ENCODE data around the gene CDCP1.
A peak's percentile ranks its signal among the peaks of the same experiment; 100 is the strongest.
"Not testable (repeated sequence)": the region's sequence is repeated elsewhere in the genome, so short reads cannot be mapped to it uniquely, and the experiment has no call there.

CDCP1 gene

DNA sequence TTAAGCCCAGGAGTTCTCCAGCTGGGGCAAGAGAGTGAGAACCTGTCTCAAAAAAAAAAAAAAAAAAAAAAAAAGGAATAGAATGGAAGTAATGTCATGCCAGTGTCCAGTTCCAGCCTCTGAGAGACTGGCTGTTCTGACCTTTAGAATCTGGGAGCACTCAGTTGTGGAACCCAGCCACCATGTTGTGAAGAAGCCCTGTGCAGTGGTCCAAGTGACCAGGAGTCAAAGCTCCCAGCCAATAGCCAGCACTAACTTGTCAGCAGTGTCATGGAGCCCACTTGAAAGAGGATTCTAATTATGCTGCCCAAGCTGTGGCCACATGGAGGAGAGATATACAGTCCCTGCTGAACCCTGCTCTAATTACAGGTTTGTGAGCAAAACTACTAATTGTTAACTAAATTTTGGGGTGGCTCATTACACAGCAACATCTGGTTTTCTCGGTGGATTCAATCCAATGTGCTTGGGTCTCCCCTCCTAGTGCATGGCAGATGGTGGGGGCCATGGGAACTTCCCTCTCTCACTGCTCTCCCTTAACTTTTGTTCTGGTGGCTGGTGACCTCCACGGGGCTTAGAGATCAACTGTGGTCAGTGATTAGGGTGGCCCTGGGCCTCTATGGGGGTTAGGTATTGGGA lies 64.6 kb downstream of the CDCP1 start:
- no peak for DNase-seq

DNA sequence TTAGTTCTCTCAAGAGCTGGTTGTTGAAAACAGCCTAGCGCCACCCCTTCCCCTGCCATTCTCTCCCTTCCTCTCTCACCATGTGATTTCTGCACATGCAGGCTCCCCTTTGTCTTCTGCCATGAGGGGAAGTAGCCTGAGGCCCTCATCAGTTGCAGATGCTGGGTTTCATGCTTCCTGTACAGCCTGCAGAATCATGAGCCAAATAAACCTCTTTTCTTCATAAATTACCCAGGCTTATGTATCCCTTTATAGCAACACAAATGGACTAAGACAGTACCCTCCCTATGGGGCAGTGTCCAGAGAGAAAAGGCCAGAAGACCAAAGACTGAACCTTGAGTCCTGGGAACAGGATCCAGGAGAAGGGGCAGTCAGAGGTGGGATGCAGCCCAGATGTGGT lies 65.4 kb downstream of the CDCP1 start:
- no peak for DNase-seq

DNA sequence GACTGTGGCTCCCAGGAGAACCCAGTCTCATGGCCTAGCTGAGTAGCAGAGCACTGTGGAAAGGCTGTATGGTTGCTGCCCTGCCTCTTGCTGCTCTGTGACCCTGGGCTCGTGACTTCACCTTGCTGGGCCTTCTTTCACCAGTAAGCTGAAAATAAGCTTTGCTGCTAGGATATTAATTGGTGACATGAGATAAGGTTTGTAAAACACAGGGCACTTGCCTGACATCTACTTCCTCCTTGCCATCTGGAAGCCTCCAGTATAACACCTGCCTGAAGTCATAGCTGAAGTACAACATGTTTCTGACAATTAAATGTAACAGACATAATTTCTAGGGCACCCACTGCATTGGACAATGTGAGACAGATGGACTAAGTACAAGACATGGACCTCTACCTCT lies 66.5 kb downstream of the CDCP1 start:
- no peak for DNase-seq

DNA sequence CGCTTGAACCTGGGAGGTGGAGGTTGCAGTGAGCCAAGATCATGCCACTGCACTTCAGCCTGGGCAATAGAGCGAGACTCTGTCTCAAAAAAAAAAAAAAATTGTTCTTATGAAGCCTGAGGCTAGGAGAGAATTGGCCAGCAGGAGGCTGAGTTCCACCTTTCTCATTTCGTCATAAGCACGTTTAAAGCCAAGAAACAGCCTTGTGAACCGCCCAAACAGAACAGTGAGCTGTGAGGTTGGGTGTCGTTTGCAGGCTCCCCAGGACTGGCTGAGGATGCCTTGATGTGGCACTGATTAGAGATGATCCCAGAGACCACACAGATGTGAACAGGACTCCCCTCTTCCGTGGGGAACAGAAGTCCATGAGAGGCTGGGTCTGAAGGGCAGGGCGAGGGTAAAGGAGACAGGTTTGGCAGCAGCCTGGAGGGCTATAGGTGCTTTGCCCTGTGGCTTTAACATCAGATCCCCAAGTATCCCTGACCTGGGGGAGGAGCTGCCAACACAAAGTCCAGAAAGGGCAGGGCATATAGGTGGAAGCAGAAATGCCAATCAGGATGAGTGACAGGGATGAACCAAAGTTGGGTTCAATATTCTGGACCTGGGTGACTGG lies 67.2 kb downstream of the CDCP1 start:
- DNase-seq: no peak

DNA sequence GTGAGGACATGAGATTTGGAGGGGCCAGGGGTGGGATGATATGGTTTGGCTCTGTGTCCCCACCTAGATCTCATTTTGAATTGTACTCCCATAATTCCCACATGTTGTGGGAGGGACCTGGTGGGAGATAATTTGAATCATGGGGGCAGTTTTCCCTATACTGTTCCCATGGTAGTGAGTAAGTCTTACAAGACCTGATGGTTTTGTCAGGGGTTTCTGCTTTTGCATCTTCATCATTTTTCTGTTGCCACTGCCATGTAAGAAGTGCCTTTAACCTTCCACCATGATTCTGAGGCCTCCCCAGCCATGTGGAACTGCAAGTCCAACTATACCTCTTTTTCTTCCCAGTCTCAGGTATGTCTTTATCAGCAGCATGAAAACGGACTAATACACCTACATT lies 67.9 kb downstream of the CDCP1 start:
- DNase-seq: not testable (repeated sequence)

DNA sequence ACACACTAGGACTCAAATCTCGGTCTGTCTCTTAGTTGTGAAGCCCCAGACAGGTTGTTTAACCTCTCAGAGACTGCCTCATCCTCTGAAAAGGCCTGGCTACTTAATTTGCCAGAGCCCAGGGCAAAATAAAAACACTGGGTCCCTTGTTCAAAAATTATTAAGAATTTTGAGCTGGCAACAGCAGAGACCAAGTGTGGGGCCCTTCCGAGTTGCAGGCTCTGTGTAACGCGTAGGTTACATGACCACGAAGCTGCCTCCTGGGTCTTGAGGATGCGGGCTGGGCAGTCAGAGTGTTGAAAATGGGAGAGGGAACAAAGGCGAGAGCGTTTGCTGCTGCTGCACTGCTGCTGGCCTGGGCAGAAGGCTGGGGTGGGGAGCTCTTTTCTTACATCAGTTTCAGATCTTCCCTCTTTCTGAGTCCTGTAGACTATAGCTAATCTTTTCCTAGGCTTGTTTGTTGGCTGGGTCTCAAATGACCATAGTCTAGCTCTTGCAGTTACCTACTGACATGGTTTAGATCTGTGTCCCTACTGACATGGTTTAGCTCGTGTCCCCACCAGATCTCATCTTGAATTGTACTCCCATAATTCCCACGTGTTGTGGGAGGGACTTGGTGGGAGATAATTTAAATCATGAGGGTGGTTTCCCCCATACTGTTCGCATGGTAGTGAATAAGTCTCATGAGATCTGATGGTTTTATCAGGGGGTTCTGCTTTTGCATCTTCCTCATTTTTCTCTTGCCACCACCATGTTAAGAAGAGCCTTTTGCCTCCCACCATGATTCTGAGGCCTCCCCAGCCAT lies 70.2 kb downstream of the CDCP1 start:
- DNase-seq: no peak

DNA sequence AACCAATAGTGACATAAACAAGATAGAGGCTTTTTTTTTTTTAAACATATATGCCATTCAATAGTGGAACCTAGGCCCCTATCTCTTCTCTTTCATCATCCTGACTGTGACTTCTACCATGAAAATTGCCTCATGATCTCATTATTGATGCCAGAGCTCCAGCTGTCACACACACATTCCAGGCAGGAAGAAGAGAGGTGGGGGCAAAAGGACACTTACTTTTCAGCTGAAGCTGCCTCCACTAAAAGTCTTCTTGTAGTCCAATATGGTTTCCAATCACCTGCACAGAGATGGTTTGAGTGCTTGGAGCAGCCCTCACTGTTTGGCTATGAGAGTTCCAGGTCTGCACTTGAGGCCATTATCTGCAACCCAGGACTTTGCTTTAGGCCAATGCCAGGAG lies 75.1 kb downstream of the CDCP1 start:
- no peak for DNase-seq

DNA sequence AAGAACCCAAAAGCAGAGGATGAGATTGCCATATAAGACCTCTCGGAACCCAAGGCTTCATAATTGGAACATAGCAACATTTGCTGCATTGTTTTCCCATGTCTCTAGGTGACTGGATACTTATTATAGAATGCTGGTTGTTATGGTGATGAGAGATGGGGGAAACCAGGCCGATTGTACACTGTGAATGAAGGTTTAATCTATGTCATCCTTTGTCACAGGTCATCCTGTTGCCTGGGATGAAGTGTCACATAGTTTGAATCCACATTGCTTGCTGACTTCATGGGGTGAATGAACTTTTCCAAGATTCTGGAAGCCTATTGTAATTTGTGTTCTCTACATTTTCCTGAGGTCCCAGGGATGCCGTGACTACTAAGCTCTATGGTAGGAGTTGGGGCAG lies 78.2 kb downstream of the CDCP1 start:
- no peak for DNase-seq

DNA sequence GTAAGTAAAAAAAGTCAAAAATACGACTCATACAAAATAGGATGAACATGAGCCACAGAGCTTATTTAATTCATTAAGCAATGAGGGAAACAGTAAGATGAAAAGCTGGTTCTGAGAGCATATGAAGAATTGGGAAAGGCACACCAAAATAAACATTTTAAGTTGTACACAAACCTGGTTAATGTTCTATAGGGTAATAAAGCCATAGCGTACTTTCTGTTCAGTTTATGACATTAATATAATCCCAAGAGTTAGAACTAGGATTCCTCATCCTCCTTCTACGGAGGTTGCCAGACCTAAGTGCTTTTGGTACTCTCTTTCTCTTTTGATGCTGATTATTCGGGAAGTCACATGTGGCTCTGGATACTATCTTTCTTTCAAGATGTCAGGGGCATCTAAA lies 78.7 kb downstream of the CDCP1 start:
- no peak for DNase-seq

DNA sequence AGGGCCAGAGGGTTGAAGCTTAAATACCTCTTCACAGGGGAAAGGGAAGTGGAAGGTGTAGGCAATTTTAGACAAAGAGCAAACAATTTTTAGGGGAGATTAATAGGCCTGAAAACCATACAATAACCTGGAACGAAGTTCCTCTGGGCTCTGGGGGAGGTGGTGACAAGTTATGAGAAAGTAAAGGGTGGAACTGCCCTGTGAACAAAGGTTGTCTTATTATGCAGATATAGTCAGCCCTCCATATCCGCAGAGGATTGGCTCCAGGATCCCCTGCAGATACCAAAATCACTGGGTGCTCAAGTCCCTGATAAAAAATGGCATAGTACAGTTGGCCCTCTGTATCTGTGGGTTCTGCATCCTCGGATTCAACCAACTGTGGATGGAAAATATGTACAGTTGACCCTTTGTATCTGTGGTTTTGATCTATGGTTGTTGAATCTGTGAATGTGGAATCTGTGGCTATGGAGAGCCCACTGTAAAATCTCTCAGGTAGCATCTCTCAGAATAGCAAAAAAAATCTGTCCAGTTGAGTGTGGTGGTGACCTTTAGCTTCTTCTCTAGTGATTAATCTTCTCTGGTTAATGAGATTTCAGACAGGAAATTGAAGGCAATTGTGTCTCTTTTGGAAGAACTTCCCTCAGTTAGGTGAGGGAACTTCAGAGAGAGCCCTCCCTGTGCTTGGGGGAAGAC lies 79.9 kb downstream of the CDCP1 start:
- DNase-seq: no peak

DNA sequence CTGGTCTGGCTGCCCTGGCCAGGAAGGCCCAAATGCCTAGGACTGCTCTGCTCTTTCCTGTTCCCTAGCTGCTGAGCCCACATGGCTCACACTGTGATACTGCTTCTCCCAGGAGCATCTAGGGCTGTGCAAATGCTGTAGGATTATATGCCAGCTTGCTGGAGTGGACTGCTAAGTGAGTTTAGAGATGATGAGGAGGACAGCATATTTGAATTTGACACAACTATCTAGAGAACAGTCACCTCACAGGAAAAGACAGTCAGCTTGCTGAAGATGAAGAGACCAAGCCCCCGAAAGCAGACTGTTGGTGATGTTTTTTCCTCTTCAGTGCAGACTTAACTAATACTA lies 80.8 kb downstream of the CDCP1 start:
- no peak for DNase-seq

DNA sequence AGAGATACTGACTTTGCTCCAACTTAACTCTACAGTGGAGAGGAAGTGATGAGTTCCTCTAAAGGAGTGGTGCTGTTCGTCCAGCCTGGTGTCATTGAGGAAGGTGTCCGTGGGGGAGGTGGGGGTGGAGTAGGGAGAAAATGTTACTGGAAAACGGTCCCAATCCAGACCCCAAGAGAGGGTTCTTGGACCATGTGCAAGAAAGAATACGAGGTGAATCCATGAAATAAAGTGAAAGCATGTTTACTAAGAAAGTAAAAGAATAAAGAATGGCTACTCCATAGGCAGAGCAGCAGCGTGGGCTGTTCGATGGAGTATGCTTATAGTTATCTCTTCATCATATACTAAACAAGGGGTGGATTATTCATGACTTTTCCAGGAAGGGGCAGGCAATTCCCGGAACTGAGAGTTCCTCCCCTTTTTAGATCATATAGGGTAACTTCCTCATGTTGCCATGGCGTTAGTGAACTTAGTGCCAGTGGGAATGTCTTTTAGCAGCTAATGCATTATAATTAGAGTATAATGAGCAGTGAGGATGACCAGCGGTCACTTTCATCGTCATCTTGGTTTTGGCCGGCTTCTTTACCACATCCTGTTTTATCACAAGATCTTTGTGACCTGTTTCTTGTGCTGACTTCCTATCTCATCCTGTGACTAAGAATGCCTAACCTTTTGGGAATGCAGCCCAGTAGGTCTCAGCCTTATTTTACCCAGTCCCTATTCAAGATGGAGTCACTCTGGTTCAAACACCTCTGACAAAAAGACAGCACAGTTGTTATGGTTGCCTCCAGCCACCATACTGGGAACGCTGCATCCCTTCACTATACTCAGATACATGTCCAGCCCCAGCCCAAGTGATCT lies 81.4 kb downstream of the CDCP1 start:
- peak; percentile 47 for DNase-seq

DNA sequence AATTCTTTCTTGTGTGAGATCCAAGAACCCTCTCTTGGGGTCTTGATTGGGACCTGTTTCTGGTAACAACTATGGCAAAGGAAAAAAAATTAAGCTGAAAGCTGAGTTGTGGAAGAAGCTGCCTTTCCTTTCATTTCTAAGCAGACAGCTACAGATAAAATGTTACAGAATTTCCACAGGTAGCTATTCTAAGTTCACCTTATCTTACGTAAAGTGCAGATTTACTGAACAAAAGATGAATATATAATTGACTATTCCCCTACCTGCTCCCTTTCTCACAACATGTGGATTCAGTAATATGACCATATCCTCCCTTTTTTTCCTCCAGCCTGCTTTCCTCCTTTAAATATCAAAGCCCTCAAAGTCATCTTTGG lies 83.5 kb downstream of the CDCP1 start:
- no peak for DNase-seq

DNA sequence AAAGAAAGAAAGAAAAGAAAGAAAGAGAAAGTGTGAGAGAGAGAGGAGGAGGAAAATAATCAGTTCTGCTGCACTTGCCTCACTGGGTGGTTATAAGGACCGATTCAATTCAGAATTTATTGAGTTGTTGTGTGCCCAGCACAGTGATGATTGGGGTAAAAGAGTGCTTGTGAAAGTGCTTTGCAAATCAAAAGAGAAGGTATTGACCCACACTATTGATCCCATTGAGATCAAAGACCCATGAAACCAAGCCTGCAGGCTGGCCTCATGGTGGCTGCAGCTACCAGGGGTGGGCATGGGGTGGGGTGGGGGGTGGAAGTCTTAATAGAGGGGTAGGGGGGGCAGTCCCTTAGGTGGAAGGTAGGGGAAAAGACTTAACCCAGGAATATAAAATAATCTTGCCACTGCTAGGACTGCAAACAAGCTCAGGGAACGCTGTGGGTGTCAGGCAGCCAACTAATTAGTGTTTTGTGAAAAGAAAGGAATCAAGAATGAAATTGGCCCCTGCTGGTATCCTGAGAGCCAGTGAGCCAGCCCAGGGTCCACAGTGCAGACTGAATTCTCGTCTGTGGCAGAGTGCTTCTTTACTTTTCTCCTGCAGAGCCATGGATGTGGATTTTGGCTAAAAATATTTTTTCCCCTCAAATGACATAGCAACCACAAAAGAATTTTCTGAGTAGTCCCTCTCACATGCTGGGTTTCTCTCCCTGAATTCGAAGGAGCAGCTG lies 85.8 kb downstream of the CDCP1 start:
- DNase-seq: no peak

DNA sequence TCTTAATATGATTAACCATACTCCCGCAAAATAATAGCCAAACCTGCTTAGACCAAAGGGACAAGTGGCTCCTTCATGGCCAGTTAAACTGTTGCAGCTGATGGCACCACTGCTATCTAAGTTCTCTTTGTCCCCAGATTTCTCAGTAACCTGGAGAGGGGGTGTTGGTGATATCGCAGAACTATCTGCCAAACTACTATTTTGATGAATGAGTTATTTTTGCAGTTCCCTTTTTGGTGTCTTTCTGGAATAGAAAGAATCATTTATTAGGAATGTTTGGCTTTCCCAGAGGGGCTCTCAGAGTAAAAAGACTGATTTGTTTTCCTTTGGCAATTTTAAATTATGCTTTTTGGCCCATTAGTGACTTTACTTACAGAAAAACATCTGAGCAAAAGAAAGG lies 87.0 kb downstream of the CDCP1 start:
- no peak for DNase-seq

DNA sequence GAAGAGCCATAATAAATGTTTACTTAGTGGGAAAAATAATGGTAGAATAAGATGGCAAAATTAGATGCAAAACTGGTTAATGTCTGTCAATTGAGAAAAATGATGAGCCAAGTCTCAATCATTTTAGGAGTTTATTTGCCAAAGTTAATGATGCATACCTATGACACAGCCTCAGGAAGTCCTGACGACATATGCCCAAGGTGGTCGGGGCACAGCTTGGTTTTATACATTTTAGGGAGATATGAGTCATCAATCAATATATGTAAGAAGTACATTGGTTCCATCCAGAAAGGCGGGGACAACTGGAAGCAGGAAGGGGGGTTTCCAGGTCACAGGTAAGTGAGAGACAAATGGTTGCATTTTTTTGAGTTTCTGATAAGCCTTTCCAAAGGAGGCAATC lies 88.6 kb downstream of the CDCP1 start:
- no peak for DNase-seq

DNA sequence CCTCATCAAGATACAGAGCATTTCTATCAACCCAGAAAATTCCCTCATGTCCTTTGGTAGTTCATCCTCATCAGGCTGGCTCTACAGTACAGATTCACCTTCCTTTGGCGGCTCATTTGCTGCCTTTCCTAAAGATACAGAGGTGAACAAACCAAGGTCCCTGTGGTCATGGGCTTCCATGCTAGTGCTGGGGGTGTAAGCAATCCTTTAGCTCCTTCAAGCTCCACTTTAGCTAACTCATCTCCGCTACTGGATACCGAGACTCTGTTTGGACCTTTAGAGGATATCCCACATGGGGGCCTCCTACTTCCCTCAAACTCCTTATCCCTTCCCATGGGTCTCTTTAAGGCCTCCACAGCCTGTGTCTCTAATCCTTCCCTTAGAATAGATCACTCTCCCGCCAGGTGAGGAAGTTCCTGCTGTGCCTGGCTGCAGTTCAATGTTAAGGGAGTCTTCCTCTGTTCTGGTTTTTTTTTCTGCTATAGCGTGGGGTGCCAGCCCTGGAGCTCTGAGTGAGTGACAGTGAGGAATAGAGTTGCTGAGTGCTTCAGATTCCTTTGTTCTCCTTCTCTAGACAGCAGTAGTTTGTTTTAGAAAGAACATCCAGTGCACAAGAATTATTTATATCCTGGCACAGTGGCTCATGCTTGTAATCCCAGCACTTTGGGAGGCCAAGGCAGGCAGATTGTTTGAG lies 89.4 kb downstream of the CDCP1 start:
- no peak for DNase-seq

DNA sequence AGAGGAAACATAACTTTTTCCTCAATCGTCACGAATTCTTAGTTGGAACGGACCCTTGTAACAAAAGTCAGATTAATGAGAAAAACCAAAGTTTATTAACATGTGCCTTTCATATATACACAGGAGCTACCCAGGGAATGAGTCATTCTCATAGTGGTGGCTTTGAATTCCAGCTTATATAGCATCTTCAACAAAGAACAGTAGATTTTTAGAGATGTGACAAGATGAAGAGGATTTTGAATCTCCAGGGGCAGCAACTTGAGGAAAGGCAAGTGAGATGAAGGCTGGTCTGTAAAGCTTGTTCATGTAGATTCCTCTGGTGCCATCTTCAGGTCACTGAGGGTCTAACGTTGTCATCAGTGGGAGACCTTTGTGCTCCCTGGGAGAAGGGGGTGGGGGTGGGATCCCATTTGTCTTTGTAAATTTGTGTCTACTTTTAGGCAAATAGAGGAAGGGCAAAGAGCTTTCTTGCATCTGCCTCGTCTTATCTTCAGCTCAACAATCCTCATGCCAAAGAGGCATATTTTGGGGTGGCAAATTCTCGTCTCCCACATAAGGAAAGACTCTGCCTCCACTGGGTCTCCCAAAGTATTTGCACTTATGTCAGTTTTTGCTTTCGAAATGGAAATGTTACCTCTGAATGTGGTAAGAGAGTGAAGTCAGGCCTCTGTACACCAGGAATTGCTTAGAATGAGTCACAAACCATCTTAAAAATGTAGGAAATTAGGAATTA lies 90.6 kb downstream of the CDCP1 start:
- no peak for DNase-seq

DNA sequence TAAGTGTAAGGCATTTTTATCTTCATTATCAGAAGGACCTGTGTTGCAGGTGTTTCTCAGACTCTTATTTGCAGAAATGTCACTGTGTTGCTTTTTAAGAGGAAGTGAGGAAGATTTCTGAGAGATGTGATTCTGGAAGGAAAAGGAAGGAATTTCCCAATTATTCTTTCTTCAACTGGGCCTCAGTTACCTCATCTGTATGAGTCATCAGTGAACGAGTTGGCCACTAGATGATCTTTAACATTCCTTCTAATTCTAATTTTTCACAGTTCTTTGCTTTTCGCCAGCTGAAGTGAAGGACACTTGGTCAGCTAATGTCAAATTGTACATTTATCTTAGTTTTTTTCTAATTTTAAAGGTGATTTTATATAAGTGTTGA lies 91.2 kb downstream of the CDCP1 start:
- no peak for DNase-seq

DNA sequence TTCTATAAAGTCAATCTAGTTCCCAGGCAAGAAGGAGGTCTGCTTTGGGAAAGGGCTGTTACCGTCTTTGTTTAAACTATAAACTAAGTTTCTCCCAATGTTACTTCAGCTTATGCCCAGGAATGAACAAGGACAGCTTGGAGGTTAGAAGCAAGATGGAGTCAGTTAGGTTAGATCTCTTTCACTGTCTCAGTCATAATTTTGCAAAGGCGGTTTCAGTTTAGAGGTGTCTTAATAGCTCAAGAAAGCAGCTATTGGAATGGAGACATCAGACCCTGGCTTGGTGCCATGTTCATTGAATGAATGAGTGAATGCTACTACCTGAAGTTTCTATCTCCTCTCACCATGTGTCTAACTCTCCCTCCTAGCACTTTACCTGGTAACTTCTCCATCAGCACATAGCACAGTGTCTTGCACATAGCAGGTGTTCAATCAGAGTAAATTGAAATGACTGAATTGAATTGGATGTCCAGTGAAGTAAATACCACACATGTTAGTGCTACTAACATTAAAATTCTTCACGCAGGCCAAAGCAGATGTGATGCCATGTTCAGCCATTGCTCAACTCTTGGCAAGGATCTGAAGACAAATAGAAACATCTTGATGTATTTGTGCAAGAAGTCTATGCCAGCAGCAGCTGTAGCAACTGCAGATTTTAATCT lies 91.9 kb downstream of the CDCP1 start:
- no peak for DNase-seq

All from CD4-positive, alpha-beta T cell treated with Interleukin-10 for 1 hour (primary cell).